Retina (tissue), 1 donor: ENCODE results near the gene HDAC2.
"Not testable (repeated sequence)": the region's sequence is repeated elsewhere in the genome, so short reads cannot be mapped to it uniquely, and the experiment has no call there.

Source experiments
- DNase-seq: peaks from one replicate; pipeline ENCODE4 v3.0.0-alpha.2; 2016

HDAC2 gene

GRCh38 chr6:113969888-113970804, 802 bp downstream of the HDAC2 start:
- peak; percentile 89 for DNase-seq

DNA sequence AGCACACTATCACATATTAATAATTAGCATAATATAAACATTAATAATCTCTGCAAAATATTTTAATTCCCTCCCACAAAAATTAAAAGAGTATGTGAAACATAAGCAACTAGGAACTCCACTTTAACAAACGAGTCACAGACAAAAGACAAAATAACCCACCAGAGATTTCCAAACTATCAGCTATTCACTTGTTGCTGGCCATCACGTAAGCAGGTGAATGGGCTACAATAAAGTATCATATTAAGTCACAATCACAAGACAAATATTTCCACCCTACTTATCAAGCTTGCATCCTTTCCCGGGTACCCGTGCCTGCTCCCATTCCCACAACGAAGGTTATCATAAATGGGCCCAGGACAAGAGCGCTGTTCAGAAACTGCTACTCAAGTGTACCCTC, 2.5 kb downstream of the HDAC2 start:
- DNase-seq: peak; percentile 19

- DNase-seq: no peak
These were observed 3.2 kb downstream of the HDAC2 start for GRCh38 chr6:113967777-113968176.

GRCh38 chr6:113960795-113961194, 10.2 kb downstream of the HDAC2 start:
- DNase-seq: no peak

GRCh38 chr6:113959235-113959634, 11.7 kb downstream of the HDAC2 start:
- no peak for DNase-seq

DNA sequence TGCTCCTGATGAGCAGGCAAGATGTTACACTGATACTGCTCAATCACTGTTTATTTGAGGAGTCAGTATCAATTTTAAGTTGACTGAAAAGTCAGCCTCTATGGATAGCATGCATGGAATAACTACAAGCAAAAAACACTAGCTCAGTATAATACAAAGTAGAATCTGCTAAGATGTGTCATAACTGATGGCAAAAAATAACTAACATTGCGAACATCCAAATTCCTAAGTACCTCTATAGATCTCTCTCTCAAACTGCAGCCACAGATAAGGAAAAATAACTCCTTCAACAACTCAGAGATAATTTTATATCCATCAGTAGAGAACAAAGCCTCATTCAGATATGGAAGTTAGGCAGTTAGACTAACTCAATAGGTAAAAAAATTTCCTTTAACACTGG, 16.3 kb downstream of the HDAC2 start:
- DNase-seq: no peak

DNA sequence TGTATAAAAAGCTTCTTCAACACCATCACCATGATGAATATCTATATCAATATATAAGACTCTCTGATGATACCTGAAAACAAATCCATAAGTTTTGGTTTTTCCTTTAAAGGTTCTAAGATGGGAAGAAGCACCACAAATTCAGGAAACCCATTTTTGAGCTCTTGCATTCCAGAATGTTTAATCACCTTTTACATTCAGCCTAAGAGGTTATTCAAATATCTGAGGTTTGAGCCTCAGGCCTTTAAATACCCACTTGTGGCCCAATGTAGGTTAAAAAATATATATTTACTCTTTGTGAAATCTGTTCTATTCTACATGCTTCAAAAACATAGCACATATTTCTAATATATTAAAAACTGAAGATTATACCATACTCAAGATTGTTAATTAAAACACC, 17.6 kb downstream of the HDAC2 start:
- DNase-seq: no peak

- DNase-seq: no peak
These were observed 21.4 kb downstream of the HDAC2 start for GRCh38 chr6:113949499-113949898.

GRCh38 chr6:113944701-113945100, 26.2 kb downstream of the HDAC2 start:
- no peak for DNase-seq

- no peak for DNase-seq
These were observed 31.1 kb downstream of the HDAC2 start for GRCh38 chr6:113939825-113940224.

GRCh38 chr6:113936093-113936934, 34.6 kb downstream of the HDAC2 start:
- peak; percentile 60 for DNase-seq

GRCh38 chr6:113934101-113934500, 36.8 kb downstream of the HDAC2 start:
- DNase-seq: no peak

DNA sequence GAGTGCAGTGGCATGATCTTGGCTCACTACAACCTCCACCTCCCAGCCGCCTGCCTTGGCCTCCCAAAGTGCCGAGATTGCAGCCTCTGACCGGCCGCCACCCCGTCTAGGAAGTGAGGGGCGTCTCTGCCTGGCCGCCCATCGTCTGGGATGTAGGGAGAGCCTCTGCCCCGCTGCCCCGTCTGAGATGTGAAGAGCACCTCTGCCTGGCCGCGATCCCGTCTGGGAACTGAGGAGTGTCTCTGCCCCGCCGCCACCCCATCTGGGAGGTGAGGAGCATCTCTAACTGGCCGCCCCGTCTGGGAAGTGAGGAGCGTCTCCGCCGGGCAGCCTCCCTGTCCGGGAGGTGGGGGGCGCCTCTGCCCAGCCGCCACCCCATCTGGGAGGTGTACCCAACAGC, 39.0 kb downstream of the HDAC2 start:
- DNase-seq: not testable (repeated sequence)

- DNase-seq: no peak
These were observed 40.8 kb downstream of the HDAC2 start for GRCh38 chr6:113930183-113930582.

- DNase-seq: no peak
These were observed 43.9 kb downstream of the HDAC2 start for GRCh38 chr6:113927001-113927400.

DNA sequence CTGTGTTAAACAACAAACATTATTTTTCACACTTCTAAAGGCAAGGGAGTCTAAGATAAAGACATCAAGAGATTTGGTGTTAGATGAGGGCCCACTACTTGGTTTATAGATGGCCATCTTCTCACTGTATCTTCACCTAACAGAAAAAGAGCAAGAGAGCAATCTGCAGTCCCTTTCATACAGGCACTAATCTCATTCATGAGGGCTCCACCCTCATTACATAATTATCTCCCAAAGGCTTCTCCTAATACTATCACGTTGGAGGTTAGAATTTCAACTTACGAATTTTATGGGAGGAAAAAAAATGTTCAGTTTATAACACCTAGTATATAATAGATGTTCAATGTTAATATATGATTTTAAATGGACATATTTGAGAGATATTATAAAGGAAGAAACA, 45.6 kb downstream of the HDAC2 start:
- no peak for DNase-seq

GRCh38 chr6:113924312-113924723, 46.6 kb downstream of the HDAC2 start:
- DNase-seq: no peak

GRCh38 chr6:113923526-113923925, 47.4 kb downstream of the HDAC2 start:
- no peak for DNase-seq

- no peak for DNase-seq
These were observed 49.5 kb downstream of the HDAC2 start for GRCh38 chr6:113921299-113921904.

GRCh38 chr6:113920663-113921267, 50.2 kb downstream of the HDAC2 start:
- DNase-seq: no peak

DNA sequence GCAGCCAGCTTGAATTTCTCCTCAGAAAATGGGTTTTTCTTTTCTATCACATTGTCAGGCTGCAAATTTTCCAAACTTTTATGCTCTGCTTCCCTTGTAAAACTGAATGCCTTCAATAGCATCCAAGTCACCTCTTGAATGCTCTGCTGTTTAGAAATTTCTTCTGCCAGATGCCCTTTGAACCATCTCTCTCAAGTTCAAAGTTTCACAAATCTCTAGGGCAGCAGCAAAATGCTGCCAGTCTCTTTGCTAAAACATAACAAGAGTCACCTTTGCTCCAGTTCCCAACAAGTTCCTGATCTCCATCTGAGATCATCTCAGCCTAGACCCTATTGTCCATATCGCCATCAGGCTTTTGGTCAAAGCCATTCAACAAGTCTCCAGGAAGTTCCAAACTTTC, 60.7 kb downstream of the HDAC2 start:
- DNase-seq: not testable (repeated sequence)

DNA sequence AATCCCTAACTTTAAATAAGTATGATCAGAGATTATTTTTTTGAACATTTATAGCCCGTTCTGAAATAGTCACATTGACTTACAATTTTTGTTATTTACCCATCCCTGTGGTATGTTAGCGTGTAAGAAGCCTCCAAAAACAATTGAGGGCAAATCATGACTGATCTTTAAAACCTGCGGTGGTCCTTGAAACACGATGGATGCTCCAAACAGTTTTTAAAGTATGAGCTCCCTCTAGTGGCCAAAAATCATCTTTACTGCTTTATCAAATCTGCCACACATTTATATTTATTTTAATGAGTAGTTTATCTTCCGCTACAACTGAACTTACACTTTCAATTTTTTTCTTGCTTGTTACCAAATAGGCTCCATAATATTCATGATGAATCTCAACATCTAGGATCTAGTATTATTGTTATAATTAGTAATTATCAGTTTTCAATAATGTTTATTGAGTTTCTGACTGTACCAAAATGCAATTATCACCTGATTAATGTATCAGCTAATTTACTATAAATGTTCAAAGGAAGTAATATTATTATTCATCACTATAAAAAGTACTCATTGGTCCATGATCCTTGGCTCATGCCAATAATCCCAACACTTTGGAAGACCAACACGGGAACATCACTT, 61.6 kb downstream of the HDAC2 start:
- peak; percentile 54 for DNase-seq
